NCI-H1092 (cell line): ENCODE measurements around the gene SPEF1.

Experiments used
- DNase-seq: peaks from one replicate; lab custom pipeline; 2025; lab: John Stamatoyannopoulos, UW

Gene SPEF1

DNA sequence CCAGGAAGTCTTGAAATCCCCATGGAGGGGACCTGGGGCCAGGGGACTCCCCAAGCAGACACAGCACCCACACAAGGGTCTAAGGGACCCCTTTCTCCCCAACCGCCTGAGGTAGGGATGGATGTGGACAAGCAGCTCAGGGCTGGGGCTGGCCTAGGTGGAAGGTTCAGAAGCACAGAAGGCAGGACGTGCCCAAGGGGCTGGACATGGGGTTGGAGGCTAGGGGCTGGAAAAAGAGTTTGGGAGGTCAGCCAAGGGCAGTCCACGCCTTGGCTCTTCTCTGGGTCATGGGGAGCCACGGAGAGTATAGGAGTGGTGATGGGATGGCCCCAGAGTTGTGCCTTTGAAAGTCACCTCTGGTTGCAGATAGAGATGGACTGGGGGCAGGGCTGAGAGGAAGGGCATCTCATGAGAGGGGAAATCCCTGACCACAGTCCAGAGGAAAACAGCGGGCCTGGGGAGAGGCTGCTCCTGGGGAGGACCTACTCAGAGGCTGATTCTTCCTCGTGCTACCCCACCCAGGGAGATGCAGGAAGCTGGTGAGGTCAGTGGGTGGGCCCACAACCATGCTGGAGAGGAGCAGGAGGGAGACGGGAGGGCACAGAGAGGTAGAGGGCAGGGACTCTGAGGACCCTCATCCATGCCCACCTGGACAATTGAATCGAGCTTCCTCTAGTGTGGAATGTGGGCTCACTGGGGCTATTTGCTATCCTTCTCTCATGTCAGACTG, 51.3 kb downstream of the SPEF1 start:
- DNase-seq = no peak

DNA sequence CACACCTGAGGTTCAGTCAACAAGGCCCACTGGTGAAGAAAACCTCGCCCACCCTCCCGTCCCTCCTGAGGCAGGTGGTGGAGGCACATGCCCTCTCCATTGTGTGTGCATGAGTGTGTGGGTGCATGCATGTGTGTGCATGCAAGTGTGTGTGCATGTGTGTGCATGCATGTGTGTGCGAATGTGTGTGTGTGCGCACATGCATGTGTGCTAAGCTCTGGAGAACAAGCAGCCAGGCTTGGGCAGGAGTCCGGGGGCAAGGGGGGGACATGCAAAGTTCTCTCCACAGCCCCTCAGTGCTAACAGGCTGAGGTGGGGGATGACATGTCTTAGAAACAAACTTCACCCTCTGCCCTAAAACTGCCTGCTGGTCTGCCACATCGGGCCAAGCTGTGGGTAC, 51.9 kb downstream of the SPEF1 start:
- DNase-seq = no peak

DNA sequence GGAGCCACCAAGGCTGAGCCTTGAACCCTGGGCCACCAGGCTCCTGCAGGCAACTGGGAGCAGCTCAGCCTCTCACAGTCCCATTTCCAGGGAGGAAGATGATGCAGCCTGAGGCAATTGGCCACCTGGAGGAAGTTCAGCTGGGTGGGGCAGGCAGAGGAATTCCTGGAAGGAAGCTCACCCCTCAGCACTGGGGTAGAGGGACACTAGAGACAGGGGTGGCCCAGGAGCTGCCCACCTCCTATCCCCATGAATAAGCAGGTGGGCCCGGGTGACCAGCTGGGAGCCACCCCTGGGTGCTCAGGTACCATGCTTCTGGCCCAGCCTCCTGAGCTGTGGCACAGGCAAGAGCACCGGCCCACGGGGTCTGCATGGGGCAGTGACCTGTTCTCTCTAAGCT, 52.4 kb downstream of the SPEF1 start:
- no peak for DNase-seq

DNA sequence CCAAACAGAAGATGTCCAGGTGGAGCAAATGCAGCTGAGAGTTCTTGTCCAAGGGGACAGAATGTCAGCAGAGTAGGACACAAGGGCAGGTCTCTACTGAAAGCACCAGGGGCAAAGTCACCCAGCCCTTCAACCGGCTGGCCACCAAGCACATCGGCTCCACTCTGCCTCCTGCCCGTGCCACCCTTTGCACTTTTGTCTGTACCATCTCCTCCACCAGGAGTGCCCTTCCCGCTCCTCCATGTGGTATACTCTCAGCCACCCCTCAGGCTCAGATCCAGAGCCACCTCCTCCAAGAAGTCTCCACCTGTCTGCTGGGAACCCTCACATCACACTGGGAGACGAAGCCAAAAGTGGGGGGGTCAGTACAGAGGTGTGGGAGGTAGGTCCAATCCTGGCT, 52.9 kb downstream of the SPEF1 start:
- no peak for DNase-seq
